Measurements from ENCODE around the gene ARPP19. TPM values are rescaled to one million over a fixed set of nuclear protein-coding genes. Genes with fewer than 3 reads are reported as not detected.

The ARPP19 gene, protein sequence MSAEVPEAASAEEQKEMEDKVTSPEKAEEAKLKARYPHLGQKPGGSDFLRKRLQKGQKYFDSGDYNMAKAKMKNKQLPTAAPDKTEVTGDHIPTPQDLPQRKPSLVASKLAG
- 92.1 and 133 TPM in 2 replicates for total RNA-seq

DNA sequence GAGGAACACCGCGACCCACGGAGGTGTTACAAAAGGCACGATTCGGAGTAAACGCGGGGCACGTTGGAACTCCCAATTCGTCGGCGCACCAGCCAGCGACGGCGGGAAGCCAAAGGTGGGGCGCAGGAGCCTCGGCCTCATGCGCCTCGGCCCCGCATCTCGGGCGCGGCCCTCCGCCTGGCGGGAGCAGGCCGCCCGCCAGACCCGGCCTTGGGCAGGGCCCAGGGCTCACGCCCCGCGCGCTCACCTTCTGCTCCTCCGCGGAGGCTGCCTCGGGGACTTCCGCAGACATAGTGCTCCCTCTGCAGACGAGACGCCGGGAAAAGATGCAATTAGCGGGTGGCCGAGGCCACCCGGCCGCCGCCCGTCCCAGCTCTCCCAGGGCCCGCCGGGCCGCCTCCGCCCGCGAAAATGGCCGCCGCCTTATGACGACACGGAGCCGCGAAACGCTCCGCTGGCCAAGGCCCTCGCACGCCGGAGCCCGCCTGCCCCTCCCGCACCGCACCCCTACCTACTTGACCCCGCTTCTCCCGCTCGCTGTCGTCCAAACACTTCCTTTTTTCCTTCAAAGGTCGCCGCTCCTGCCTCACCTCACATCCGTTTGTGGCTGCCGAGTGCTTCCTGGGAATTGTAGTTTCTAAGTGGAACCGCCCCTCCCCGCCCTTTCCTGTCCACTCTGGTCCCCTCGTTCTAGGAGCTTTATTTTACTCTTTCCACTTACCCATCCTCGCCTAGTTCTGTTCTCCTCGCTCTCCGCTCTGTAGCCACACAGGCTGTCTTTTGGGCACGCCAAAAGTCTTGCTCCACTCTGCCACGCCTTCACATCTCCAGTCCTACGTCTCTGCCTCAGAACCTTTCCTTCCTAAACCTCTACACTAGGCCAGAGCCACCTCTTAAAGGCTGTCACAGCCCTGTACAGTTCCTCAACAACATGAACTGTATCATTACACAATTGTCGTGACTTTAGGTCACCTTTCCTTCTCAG, at the start of gene ARPP19:
TSS of gene ARPP19 (minus strand) at position 430 of the 985 bp plus-strand sequence. CDS start at position 292, 138 bp downstream.
- TF ChIP-seq, protein P1, sequence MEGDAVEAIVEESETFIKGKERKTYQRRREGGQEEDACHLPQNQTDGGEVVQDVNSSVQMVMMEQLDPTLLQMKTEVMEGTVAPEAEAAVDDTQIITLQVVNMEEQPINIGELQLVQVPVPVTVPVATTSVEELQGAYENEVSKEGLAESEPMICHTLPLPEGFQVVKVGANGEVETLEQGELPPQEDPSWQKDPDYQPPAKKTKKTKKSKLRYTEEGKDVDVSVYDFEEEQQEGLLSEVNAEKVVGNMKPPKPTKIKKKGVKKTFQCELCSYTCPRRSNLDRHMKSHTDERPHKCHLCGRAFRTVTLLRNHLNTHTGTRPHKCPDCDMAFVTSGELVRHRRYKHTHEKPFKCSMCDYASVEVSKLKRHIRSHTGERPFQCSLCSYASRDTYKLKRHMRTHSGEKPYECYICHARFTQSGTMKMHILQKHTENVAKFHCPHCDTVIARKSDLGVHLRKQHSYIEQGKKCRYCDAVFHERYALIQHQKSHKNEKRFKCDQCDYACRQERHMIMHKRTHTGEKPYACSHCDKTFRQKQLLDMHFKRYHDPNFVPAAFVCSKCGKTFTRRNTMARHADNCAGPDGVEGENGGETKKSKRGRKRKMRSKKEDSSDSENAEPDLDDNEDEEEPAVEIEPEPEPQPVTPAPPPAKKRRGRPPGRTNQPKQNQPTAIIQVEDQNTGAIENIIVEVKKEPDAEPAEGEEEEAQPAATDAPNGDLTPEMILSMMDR (IDR thresholded peaks at IDR 0.05; ENCODE audit: insufficient read depth, low read depth, low read length) = no peak
- DNase-seq (ENCODE audit: low read depth) = peak; percentile 92
- H3K4me3 ChIP-seq (ENCODE audit: low read depth, low read length) = peak within 1 kb of the TSS; percentile 71

DNA sequence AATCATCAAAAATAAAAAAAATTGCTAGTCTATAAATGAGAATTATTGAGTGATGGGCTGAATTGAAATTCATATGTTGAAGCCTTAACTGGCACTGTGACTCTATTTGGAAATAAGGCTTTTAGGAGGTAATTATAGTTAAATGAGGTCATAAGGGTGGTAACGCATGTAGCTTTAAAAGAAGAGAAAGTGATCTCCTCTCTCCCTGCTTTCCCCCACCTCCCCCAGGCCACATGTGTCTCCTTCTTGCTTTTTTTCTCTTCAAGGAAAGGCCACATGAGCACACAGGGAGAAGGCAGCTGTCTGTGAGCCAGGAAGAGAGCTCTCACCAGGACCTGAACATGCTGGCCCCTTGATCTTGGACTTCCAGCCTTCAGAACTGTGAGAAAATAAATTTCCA, 48.2 kb upstream of the ARPP19 start:
- TF ChIP-seq, protein P1 (IDR thresholded peaks at IDR 0.05; ENCODE audit: insufficient read depth, low read depth, low read length) = no peak
- no peak for DNase-seq (ENCODE audit: low read depth)

DNA sequence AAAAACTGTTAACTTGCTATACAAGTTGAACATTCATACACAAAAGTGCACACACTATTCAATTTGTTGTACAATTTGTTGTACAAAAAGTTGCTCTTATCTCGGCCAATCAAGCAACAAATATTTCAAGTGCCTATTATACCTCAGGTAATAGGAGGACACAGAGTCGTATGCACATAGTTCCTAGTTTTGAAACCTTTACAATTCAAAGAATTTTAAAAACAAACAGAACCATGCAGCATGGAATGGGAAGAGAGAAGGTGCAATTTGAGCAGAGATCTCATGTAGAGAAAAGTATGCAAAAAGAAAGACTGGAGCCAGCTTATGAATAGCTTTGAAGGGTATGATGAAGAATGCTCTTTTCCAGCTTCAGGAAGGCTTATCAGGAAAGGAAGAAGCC, 46.5 kb upstream of the ARPP19 start:
- TF ChIP-seq, protein P1 (IDR thresholded peaks at IDR 0.05; ENCODE audit: insufficient read depth, low read depth, low read length) = no peak
- no peak for DNase-seq (ENCODE audit: low read depth)
- H3K4me3 ChIP-seq (ENCODE audit: low read depth, low read length) = no peak overlapping the region

More for the DNA sequence above, 48.2 kb upstream of the ARPP19 start:
- H3K4me3 ChIP-seq (ENCODE audit: low read depth, low read length) = no peak overlapping the region

DNA sequence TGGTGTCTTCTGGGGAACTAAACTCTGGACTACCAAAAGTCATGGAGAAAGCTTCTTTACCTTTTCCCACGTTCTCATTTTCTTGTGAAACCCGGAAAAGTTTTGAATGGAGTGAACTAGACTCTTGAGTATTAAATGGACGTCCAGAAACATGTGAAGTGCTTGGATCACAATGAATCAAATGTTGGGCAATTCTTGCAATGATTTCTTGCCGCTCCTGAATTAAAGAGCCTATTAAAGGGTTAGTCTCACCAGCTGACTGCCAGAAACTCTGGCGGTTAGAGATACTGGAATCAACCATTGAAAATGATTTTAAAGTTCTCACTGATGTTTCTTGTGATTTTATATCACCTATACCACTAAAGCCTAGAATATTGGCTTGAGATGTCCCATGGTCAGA, 40.8 kb upstream of the ARPP19 start:
- TF ChIP-seq, protein P1 (IDR thresholded peaks at IDR 0.05; ENCODE audit: insufficient read depth, low read depth, low read length) = no peak
- H3K4me3 ChIP-seq (ENCODE audit: low read depth, low read length) = no peak overlapping the region
- no peak for DNase-seq (ENCODE audit: low read depth)

DNA sequence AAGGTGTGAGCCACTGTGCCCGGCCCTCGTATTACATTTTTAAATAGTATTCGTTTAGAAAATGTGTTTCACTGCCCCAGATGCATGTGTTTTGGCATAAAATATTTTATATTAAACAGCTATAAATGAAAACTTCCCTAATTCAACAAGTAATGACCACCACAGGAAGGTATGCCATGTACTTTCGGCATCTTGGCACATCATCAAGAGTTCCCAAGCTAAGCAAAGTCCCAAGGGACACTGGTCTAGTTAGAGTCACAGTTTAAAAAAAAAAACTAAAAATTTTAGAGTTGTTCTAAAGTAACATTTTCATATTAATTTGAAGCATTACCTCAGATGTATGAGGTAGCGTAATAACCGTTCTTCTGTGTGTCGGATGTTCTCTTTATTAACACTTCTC, 15.6 kb upstream of the ARPP19 start:
- TF ChIP-seq, protein P1 (IDR thresholded peaks at IDR 0.05; ENCODE audit: insufficient read depth, low read depth, low read length) = no peak
- no peak overlapping the region for H3K4me3 ChIP-seq (ENCODE audit: low read depth, low read length)
- DNase-seq (ENCODE audit: low read depth) = no peak

DNA sequence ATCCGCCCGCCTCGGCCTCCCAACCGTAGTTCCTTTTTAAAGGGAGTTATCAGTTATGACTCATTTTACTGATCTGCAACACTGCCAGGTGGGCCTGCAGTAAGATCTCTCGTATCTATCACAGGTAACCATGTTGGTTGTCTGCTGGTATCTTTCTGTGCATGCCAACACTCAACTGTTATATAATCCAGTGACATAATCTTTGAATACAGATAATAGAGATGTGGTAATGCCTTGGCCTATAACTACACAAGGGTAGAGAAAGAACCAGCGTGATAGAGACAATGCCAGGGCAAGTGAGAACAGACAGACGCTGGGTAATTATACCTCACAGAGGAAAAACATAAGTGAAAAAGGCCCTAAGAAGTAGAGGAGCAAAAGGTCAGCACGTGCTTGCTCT, 11.0 kb upstream of the ARPP19 start:
- no peak overlapping the region for H3K4me3 ChIP-seq (ENCODE audit: low read depth, low read length)
- DNase-seq (ENCODE audit: low read depth) = no peak
- TF ChIP-seq, protein P1 (IDR thresholded peaks at IDR 0.05; ENCODE audit: insufficient read depth, low read depth, low read length) = no peak

All from fibroblast of villous mesenchyme (primary cell).